SH-SY5Y (cell line): ENCODE results near the gene TRAF6.

Experiments
- GATA2 ChIP-seq: IDR thresholded peaks from 2 replicates; pipeline ENCODE4 v1.6.1; 2011; ENCODE audit warnings: mild to moderate bottlenecking, low read depth, low read length
- GATA3 ChIP-seq: IDR thresholded peaks from 2 replicates; pipeline ENCODE4 v1.6.1; 2011; ENCODE audit warnings: low read depth, mild to moderate bottlenecking, low read length, moderate library complexity

DNA sequence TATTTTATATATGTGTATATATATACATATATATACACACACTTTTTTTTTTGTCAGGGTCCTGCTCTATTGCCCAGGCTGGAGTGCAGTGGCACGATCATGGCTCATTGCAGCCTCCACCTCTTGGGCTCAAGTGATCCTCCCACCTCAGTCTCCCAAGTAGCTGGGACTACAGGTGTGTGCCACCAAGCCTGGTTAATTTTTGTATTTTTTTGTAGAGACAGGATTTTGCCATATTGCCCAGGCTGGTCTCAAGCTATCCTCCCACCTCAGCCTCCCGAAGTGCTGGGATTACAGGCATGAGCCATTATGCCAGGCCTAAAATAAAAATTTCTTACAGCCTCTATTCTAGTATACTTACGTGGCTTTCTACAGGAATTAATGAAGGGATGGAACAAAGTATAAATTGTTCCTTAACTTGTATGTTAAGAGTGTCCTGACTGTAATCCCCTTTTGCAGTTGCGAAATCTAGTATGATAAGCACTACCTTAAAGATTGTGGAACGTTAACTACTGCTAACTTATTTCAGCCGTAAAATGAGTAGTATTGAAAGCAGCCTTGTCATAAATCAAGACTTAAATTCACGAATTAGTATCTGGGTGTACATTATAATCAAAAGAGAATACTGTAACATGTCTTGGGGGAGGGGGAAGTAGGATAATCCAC is 2.1 kb downstream of the TRAF6 start:
- TF ChIP-seq GATA2 (no peak), GATA3 (no peak)
